Vagina (tissue), 2 donors: ENCODE data around the gene ASPHD2. TPM values are rescaled to one million over a fixed set of nuclear protein-coding genes. Genes with fewer than 3 reads are reported as not detected.
"Not testable (repeated sequence)": the region's sequence is repeated elsewhere in the genome, so short reads cannot be mapped to it uniquely, and the experiment has no call there.

Source experiments
- DNase-seq, 2 donors: peaks; one replicate each; pipeline ENCODE4 v3.0.0-alpha.2; 2017; ENCODE audit errors: extremely low spot score in 2 of 2
- H3K27ac ChIP-seq: fragments of 200-600 bp; sonication (generic); one replicate; pipeline ENCODE4 v1.5.1; 2019
- H3K27me3 ChIP-seq: fragments of 200-600 bp; sonication (generic); one replicate; pipeline ENCODE4 v1.5.1; 2019
- H3K36me3 ChIP-seq, 2 donors: fragments of 200-600 bp; sonication (generic); one replicate each; pipeline ENCODE4 v1.5.1; 2017 to 2019
- H3K4me1 ChIP-seq: fragments of 200-600 bp; sonication (generic); one replicate; pipeline ENCODE4 v1.5.1; 2019
- H3K4me3 ChIP-seq, 2 donors: fragments of 200-600 bp; sonication (generic); 1 replicate in 1 of 2; 2 replicates in 1 of 2; pipeline ENCODE4 v1.5.1; 2016 to 2019
- H3K9me3 ChIP-seq: fragments of 200-600 bp; sonication (generic); one replicate; pipeline ENCODE4 v1.5.1; 2019
- POLR2A ChIP-seq, 2 donors: fragments of 450-650 bp; IDR thresholded peaks; one replicate each; pipeline ENCODE4 v1.6.1; 2017; ENCODE audit warnings: antibody characterized with exemption in 2 of 2, mild to moderate bottlenecking in 2 of 2, moderate library complexity in 2 of 2
- POLR2AphosphoS5 ChIP-seq, 2 donors: sonication (generic); formaldehyde crosslinking; IDR thresholded peaks; one replicate each; pipeline ENCODE4 v1.9.0; 2017; ENCODE audit warnings: antibody characterized with exemption in 2 of 2, mild to moderate bottlenecking in 2 of 2, low read depth in 1 of 2; ENCODE audit not compliant: insufficient read depth in 1 of 2
- intact Hi-C: fragments of 100-400 bp; cut with DNase I; formaldehyde crosslinking; loops from one replicate; pipeline ENCODE4 v1.15.1; 2023
- total RNA-seq: library from RNA; depleted of rRNA; stranded (reverse); fragments of >200 nt; gene quantifications from one replicate; pipeline ENCODE4 v1.2.3, GENCODE V29; 2016
- TF ChIP-seq, protein P1 (sequence below), 3 experiments: fragments of 450-650 bp in 2 of 3; fragments of 200-600 bp in 1 of 3; sonication (generic) in 1 of 3; IDR thresholded peaks; one replicate each; pipeline ENCODE4 v1.5.1; 2017 to 2019; ENCODE audit warnings: antibody characterized with exemption in 3 of 3, mild to moderate bottlenecking in 2 of 3, moderate library complexity in 2 of 3

Gene ASPHD2
- total RNA-seq, 1 donor from 2014 or later, result 2.2 TPM

DNA sequence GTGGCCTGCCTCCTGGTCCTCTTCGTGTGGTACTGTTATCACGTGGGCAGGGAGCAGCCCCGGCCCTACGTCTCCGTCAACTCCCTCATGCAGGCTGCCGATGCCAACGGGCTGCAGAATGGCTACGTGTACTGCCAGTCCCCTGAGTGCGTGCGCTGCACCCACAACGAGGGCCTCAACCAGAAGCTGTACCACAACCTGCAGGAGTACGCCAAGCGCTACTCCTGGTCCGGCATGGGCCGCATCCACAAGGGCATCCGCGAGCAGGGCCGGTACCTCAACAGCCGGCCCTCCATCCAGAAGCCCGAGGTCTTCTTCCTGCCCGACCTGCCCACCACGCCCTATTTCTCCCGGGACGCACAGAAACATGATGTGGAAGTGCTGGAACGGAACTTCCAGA is 4.7 kb downstream of the ASPHD2 start:
- TF ChIP-seq POLR2AphosphoS5 (IDR thresholded peaks at IDR 0.05; ENCODE audit: insufficient read depth in 1 of 2, low read depth in 1 of 2) (no peak), POLR2A (IDR thresholded peaks at IDR 0.05) (no peak)
- TF ChIP-seq, protein P1, sequence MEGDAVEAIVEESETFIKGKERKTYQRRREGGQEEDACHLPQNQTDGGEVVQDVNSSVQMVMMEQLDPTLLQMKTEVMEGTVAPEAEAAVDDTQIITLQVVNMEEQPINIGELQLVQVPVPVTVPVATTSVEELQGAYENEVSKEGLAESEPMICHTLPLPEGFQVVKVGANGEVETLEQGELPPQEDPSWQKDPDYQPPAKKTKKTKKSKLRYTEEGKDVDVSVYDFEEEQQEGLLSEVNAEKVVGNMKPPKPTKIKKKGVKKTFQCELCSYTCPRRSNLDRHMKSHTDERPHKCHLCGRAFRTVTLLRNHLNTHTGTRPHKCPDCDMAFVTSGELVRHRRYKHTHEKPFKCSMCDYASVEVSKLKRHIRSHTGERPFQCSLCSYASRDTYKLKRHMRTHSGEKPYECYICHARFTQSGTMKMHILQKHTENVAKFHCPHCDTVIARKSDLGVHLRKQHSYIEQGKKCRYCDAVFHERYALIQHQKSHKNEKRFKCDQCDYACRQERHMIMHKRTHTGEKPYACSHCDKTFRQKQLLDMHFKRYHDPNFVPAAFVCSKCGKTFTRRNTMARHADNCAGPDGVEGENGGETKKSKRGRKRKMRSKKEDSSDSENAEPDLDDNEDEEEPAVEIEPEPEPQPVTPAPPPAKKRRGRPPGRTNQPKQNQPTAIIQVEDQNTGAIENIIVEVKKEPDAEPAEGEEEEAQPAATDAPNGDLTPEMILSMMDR (IDR thresholded peaks at IDR 0.05), result no peak
- Histone ChIP-seq H3K27me3 (no peaks in the 10 kb centered on the region), H3K27ac (no peak overlapping the region), H3K4me1 (peaks cover 9% of the 10 kb centered on the region), H3K4me3 (no peak overlapping the region), H3K9me3 (no peaks in the 10 kb centered on the region), H3K36me3 (no peaks in the 10 kb centered on the region)
- no peak for DNase-seq
- intact Hi-C loops, result no loop called here

DNA sequence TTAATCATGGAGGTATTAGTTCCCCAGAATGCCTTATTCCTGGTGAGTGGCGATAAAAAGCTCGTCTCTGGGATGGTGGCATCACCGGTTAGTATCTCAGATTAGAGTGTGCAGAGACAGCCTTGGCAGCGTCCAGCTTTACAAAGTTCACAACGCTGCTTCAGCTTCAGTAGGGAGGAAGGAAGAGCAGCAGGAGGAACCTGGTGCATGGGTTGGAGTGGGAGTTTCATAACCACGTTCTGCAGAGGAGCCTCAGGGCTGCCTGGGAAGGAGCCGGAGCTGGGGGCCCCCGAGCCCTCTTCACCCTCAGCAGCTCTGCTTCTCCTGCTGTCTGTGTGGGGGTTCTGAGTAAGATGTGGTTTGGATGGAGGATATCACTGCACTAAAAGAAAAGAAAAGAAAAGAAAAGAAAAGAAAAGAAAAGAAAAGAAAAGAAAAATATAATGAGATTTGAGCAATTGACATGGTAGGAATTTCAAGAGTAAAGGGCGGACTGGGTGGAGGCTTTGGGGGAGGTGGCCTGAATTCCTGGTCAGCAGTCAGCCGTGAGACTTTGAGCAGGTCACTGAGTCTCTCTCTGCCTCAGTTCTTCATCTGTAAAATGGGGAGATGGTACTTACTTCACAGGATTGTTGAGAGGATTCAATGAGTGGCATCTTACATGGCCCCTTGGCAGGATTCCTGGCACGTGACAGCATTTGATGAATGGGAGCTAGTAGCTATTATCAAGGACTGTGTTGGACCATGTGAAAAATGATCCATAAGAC is 6.5 kb downstream of the ASPHD2 start:
- no peaks in the 10 kb centered on the region for H3K27me3 ChIP-seq
- no peaks in the 10 kb centered on the region for H3K9me3 ChIP-seq
- intact Hi-C loops, result no loop called here
- H3K4me1 ChIP-seq, result peaks cover 7% of the 10 kb centered on the region
- DNase-seq, result no peak
- no peak for TF ChIP-seq POLR2AphosphoS5 (IDR thresholded peaks at IDR 0.05; ENCODE audit: insufficient read depth in 1 of 2, low read depth in 1 of 2)
- no peak for TF ChIP-seq POLR2A (IDR thresholded peaks at IDR 0.05)
- TF ChIP-seq, protein P1 (IDR thresholded peaks at IDR 0.05), result no peak
- H3K27ac ChIP-seq, result no peak overlapping the region
- H3K36me3 ChIP-seq, result no peaks in the 10 kb centered on the region
- H3K4me3 ChIP-seq, result no peak overlapping the region

DNA sequence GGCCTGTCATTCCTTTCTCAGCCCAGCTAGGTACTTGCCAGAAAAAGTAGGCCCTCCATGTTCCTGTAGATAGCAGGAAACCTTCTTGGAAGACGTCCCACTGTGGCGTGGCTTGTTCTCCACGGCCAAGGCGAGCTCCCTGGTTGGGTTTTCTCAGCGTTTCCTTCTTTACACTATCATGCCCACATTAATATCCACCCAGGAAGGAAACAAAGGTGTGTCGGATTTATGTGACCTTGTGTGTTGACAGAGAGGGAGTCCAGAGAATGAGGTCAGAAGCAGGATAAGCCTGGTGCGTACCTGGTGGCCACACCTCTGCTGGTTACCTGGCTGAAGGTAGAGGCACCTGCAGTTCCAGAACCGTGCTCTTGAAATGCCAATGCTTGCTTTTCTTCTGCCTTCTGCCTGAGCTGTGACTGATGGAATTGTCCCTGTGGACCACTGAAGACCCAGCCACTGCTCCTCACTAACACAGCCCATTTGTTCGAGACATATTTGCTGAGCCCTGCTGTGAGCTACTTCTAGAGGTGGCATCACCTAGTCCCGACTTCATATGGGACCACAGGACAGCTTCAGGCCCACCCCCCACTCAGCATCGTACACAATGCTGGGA is 7.9 kb downstream of the ASPHD2 start:
- H3K27me3 ChIP-seq, result no peaks in the 10 kb centered on the region
- intact Hi-C loops, result no loop called here
- DNase-seq, result no peak
- TF ChIP-seq POLR2A (IDR thresholded peaks at IDR 0.05) (no peak), POLR2AphosphoS5 (IDR thresholded peaks at IDR 0.05; ENCODE audit: insufficient read depth in 1 of 2, low read depth in 1 of 2) (peak in 1 of 2 donors; percentile 14)
- H3K9me3 ChIP-seq, result no peaks in the 10 kb centered on the region
- peaks cover 7% of the 10 kb centered on the region for H3K4me1 ChIP-seq
- H3K36me3 ChIP-seq, result no peaks in the 10 kb centered on the region
- H3K4me3 ChIP-seq, result no peak overlapping the region
- H3K27ac ChIP-seq, result no peak overlapping the region

DNA sequence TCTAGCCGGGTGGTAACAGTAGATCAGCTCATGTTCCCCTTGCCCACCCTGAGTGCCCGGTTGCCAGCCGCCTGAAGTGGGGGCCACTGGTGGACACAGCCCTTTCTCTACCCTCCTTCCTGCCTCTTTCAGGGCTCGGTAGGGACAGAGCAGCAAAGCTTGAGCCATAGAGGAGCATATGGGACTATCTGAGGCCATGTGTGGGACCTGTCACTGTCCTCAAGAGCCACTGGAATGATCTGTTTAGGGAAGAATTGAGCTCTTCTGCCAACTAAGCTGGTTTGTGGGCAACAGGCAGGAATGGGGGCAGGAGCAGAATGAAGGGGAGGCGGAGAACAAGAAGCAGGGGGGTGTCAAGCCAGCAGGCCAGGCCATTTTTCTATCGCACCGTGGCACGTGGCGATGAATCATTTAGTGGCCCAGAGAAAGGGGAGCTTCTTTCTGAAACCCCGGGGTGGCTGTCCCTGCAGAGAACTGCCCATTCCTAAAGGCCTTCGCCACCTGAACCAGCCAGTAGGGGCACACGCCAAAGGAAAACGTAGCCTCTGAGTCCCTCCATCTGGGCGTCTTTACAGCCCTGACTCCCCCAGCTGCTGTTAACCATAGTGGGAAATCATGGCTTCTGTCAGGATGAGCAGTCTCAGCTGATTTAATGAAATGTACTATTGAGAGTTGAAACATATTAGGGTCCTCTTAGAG is 8.8 kb downstream of the ASPHD2 start:
- H3K27me3 ChIP-seq, result no peaks in the 10 kb centered on the region
- H3K27ac ChIP-seq, result no peak overlapping the region
- no peak overlapping the region for H3K4me3 ChIP-seq
- DNase-seq, result no peak
- TF ChIP-seq, protein P1 (IDR thresholded peaks at IDR 0.05), result no peak
- TF ChIP-seq POLR2A (IDR thresholded peaks at IDR 0.05) (no peak), POLR2AphosphoS5 (IDR thresholded peaks at IDR 0.05; ENCODE audit: insufficient read depth in 1 of 2, low read depth in 1 of 2) (no peak)
- H3K9me3 ChIP-seq, result no peaks in the 10 kb centered on the region
- intact Hi-C loops, result no loop called here
- peaks cover 7% of the 10 kb centered on the region for H3K4me1 ChIP-seq
- H3K36me3 ChIP-seq, result no peaks in the 10 kb centered on the region

DNA sequence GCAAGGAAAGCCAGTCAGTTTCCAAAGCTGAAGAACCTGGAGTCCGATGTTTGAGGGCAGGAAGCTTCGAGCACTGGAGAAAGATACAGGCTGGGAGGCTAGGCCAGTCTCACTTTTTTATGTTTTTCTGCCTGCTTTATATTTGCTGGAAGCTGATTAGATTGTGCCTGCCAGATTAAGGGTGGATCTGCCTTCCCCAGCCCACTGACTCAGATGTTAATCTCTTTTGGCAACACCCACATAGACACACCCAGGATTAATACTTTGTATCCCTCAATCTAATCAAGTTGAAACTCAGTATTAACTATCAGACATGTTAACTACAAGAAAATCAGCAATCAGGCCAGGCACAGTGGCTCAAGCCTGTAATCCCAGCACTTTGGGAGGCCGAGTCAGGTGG is 9.7 kb downstream of the ASPHD2 start:
- intact Hi-C loops, H3K9me3 ChIP-seq, H3K36me3 ChIP-seq: not testable (repeated sequence)

More for the DNA sequence above, 9.7 kb downstream of the ASPHD2 start:
- H3K27ac ChIP-seq, H3K4me1 ChIP-seq, H3K27me3 ChIP-seq, DNase-seq, H3K4me3 ChIP-seq: not testable (repeated sequence)
